NCI-H82 treated with DMSO at 0.1 percent for 48 hours (cell line): ENCODE results near the gene NQO2.
"Not testable (repeated sequence)": the region's sequence is repeated elsewhere in the genome, so short reads cannot be mapped to it uniquely, and the experiment has no call there.

Source experiments
- DNase-seq: peaks from one replicate; lab custom pipeline; 2025; ENCODE audit not compliant: unreplicated experiment; lab: John Stamatoyannopoulos, UW

NQO2 gene

GRCh38 chr6:2969549-2969948, 30.1 kb upstream of the NQO2 start:
- no peak for DNase-seq

GRCh38 chr6:2970034-2970685, 29.5 kb upstream of the NQO2 start:
- DNase-seq, result no peak

- no peak for DNase-seq
Observed at GRCh38 chr6:2970753-2971419, 28.8 kb upstream of the NQO2 start.

GRCh38 chr6:2971420-2972218, 28.1 kb upstream of the NQO2 start, which contains the start of gene SERPINB6:
Gene SERPINB6 (minus strand): TSS chr6:2971567. CDS start chr6:2959332, 12,235 bp downstream.
- DNase-seq, result no peak

- not testable (repeated sequence) for DNase-seq
Observed at GRCh38 chr6:2972219-2972487, 27.5 kb upstream of the NQO2 start.

- not testable (repeated sequence) for DNase-seq
Observed at GRCh38 chr6:2972685-2973084, 27.0 kb upstream of the NQO2 start.

GRCh38 chr6:2973180-2973579, 26.5 kb upstream of the NQO2 start:
- DNase-seq, result not testable (repeated sequence)

GRCh38 chr6:2973676-2974075, 26.0 kb upstream of the NQO2 start:
- no peak for DNase-seq

- no peak for DNase-seq
Observed at GRCh38 chr6:2976060-2976459, 23.6 kb upstream of the NQO2 start.

- DNase-seq, result no peak
Observed at GRCh38 chr6:2976571-2977085, 23.1 kb upstream of the NQO2 start.

- DNase-seq, result no peak
Observed at GRCh38 chr6:2977290-2977689, 22.4 kb upstream of the NQO2 start.

- DNase-seq, result no peak
Observed at GRCh38 chr6:2977799-2978590, 21.7 kb upstream of the NQO2 start.

GRCh38 chr6:2978923-2979322, 20.8 kb upstream of the NQO2 start:
- DNase-seq, result no peak

GRCh38 chr6:2979819-2980464, 19.8 kb upstream of the NQO2 start:
- DNase-seq, result no peak

- DNase-seq, result no peak
Observed at GRCh38 chr6:2980465-2980855, 19.2 kb upstream of the NQO2 start.

- DNase-seq, result no peak
Observed at GRCh38 chr6:2982426-2983117, 17.1 kb upstream of the NQO2 start.

GRCh38 chr6:2984738-2985406, 14.8 kb upstream of the NQO2 start:
- DNase-seq, result no peak

- DNase-seq, result no peak
Observed at GRCh38 chr6:2986722-2987221, 12.9 kb upstream of the NQO2 start.

- no peak for DNase-seq
Observed at GRCh38 chr6:2988094-2988425, 11.6 kb upstream of the NQO2 start.
